ENCODE data around the gene BHLHA9.

The BHLHA9 gene

DNA sequence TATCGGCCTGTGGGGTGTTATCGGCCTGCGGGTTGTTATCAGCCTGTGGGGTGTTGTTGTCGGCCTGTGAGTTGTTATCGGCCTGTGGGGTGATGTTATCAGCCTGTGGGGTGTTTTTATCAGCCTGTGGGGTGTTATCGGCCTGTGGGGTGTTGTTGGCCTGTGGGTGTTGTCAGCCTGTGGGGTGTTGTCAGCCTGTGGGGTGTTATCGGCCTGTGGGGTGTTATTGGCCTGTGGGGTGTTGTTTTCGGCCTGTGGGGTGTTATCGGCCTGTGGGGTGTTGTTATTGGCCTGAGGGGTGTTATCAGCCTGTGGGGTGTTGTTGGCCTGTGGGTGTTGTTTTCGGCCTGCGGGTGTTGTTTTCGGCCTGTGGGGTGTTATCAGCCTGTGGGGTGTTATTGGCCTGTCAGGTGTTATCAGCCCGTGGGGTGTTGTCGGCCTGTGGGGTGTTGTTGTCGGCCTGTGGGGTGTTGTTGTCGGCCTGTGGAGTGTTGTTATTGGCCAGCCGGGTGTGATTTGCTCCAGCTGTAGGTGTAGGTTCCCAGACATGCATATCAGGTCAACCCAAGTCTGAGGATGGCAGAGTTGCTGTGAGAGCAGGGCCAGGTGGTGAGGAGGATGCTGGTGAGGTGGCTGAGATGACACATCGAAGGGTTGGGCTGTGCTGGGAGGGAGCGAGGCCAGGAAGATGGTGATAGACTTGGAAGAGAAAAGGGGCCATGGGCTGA is 16.3 kb downstream of the BHLHA9 start:
- TF ChIP-seq TAF1 (IDR thresholded peaks at IDR 0.05; ENCODE audit: low read depth) (no peak), FOXM1 (IDR thresholded peaks at IDR 0.05; ENCODE audit: borderline replicate concordance, low read depth) (no peak), RAD21 (IDR thresholded peaks at IDR 0.05; ENCODE audit: low read depth) (no peak), NFIC (IDR thresholded peaks at IDR 0.05) (no peak), REST (IDR thresholded peaks at IDR 0.05; ENCODE audit: low read depth) (no peak), ZBTB7A (IDR thresholded peaks at IDR 0.05; ENCODE audit: low read depth) (no peak), YY1 (IDR thresholded peaks at IDR 0.05; ENCODE audit: low read depth) (no peak), MAX (IDR thresholded peaks at IDR 0.05) (no peak), TEAD4 (IDR thresholded peaks at IDR 0.05) (no peak), TCF12 (IDR thresholded peaks at IDR 0.05; ENCODE audit: low read depth) (no peak)

DNA sequence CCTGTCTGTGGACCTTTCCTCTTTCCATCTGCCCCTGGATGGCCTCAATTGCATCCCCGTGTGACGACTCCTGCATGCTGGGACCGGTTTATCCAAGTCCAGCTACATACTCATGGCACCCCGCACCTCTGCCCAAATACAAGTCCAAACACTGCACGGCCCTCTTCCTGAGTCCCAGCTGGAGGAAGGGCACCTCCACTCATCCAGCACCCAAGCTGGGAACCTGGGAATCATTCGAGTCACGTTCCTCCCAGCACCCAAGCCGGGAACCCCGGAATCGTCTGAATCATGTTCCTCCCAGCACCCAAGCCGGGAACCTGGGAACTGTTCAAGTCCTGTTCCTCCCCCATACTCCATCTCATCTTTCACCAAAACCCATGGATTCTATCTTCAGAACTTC is 19.5 kb downstream of the BHLHA9 start:
- TF ChIP-seq EP300 (IDR thresholded peaks at IDR 0.05; ENCODE audit: borderline replicate concordance) (no peak), REST (IDR thresholded peaks at IDR 0.05; ENCODE audit: low read depth) (no peak), CEBPB (IDR thresholded peaks at IDR 0.05) (no peak)

- TF ChIP-seq TCF12 (IDR thresholded peaks at IDR 0.05; ENCODE audit: low read depth) (no peak), EGR1 (IDR thresholded peaks at IDR 0.05) (no peak), ZBTB7A (IDR thresholded peaks at IDR 0.05; ENCODE audit: low read depth) (no peak), EP300 (IDR thresholded peaks at IDR 0.05; ENCODE audit: borderline replicate concordance) (no peak), CREB1 (IDR thresholded peaks at IDR 0.05; ENCODE audit: low read depth) (no peak), YY1 (IDR thresholded peaks at IDR 0.05; ENCODE audit: low read depth) (no peak), USF1 (IDR thresholded peaks at IDR 0.05) (no peak), FOXM1 (IDR thresholded peaks at IDR 0.05; ENCODE audit: borderline replicate concordance, low read depth) (no peak), MAX (IDR thresholded peaks at IDR 0.05) (no peak), TEAD4 (IDR thresholded peaks at IDR 0.05) (no peak), NFIC (IDR thresholded peaks at IDR 0.05) (no peak), TAF1 (IDR thresholded peaks at IDR 0.05; ENCODE audit: low read depth) (no peak), RAD21 (IDR thresholded peaks at IDR 0.05; ENCODE audit: low read depth) (no peak), REST (IDR thresholded peaks at IDR 0.05; ENCODE audit: low read depth) (no peak), CEBPB (IDR thresholded peaks at IDR 0.05) (no peak)
Measured at GRCh38 chr17:1290676-1291075, 20.4 kb downstream of the BHLHA9 start.

DNA sequence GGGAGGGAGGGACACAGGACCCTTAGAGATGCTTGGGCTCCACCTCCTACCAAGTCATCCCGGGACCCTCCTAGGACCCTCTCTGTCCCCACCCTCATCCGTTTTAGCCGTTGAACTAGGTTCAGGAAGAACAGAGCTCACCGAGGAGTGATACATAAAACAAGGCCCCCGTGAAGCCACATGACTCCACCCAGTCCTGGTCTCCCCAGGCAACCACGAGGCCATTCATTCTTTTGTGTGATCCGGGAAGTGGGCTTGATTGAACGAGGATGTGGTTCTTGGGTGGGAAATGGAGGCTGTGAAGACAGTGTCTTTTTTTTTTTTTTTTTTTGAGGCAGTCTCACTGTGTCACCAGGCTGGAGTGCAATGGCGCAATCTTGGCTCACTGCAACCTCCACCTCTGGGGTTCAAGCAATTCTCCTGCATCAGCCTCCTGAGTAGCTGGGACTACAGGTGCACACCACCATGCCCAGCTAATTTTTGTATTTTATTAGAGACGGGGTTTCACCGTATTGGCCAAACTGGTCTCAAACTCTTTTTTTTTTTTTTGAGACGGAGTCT is 24.0 kb downstream of the BHLHA9 start:
- no peak for TF ChIP-seq USF1 (IDR thresholded peaks at IDR 0.05)

DNA sequence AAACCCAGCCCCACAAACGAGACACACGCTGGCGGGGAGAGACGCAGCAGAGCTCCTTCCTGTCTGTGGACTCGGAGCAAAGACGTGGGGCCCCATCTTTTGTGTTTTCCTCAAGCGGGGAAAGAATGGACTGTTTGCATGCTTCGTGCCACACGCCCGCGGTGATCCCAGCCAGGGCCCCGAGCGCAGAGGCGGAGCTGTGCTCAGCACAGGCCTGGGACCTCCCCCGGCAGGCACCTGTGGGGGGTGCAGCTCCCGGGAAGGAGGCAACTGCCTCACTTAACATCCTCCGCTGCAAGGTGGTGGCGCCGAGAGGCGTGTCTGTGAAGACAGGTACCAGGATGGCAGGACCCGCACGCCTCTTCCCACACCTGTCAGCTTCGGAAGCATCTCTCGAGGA is 28.4 kb downstream of the BHLHA9 start:
- TF ChIP-seq MAX (IDR thresholded peaks at IDR 0.05) (0 out of 2 replicates have a peak, but pooled peaks have one; percentile 31), NFIC (IDR thresholded peaks at IDR 0.05) (no peak), FOXM1 (IDR thresholded peaks at IDR 0.05; ENCODE audit: borderline replicate concordance, low read depth) (no peak)
